Skeletal muscle tissue (tissue), 5 donors: ENCODE data around the gene FXYD4. TPM values are rescaled to one million over a fixed set of nuclear protein-coding genes. Genes with fewer than 3 reads are reported as not detected.
"Not testable (repeated sequence)": the region's sequence is repeated elsewhere in the genome, so short reads cannot be mapped to it uniquely, and the experiment has no call there.

Experiments
- H3K27ac ChIP-seq: one replicate; pipeline ENCODE4 v1.7.0; 2013; ENCODE audit warnings: mild to moderate bottlenecking, low read depth, low read length, inconsistent platforms
- H3K27me3 ChIP-seq, 3 donors: one replicate each; pipeline ENCODE4 v1.7.0; 2013; ENCODE audit warnings: low read length in 3 of 3; ENCODE audit not compliant: control insufficient read depth in 3 of 3, insufficient read depth in 3 of 3
- H3K36me3 ChIP-seq, 3 donors: one replicate each; pipeline ENCODE4 v1.7.0; 2013; ENCODE audit warnings: low read length in 3 of 3; ENCODE audit not compliant: control insufficient read depth in 3 of 3, insufficient read depth in 3 of 3
- H3K4me1 ChIP-seq, 3 donors: one replicate each; pipeline ENCODE4 v1.7.0; 2013; ENCODE audit warnings: low read length in 3 of 3, mild to moderate bottlenecking in 3 of 3; ENCODE audit not compliant: control insufficient read depth in 3 of 3, insufficient read depth in 3 of 3
- H3K4me3 ChIP-seq, 3 donors: one replicate each; pipeline ENCODE4 v1.7.0; 2013; ENCODE audit warnings: low read length in 3 of 3
- H3K9ac ChIP-seq, 3 donors: one replicate each; pipeline ENCODE4 v1.7.0; 2013; ENCODE audit warnings: low read length in 3 of 3, mild to moderate bottlenecking in 3 of 3, moderate library complexity in 2 of 3, low read depth in 1 of 3
- H3K9me3 ChIP-seq, 3 donors: one replicate each; pipeline ENCODE4 v1.7.0; 2013; ENCODE audit warnings: low read length in 3 of 3; ENCODE audit not compliant: control insufficient read depth in 3 of 3
- small RNA-seq: library from RNA; depleted of rRNA; stranded (forward); fragments of <200 nt; gene quantifications from one replicate; pipeline ENCODE3, GENCODE V24; 2014
- total RNA-seq: library from RNA; depleted of rRNA; stranded (reverse); fragments of >200 nt; gene quantifications from one replicate; pipeline ENCODE4 v1.2.3, GENCODE V29; 2014
- donor health status: Osteomylitis.

FXYD4 gene
- total RNA-seq, 1 donor from 2014 or later, result not detected

- H3K27me3 ChIP-seq, result no peaks in the 10 kb centered on the region
- H3K4me1 ChIP-seq, result peaks cover 6 to 13% (median 12%) of the 10 kb centered on the region in 3 donors
- H3K9ac ChIP-seq, result peak overlapping the region; percentile 80 to 95 (median 92)
- peak overlapping the region in 1 of 3 donors; percentile 75 for H3K4me3 ChIP-seq
- no peaks in the 10 kb centered on the region for H3K36me3 ChIP-seq
- no peaks in the 10 kb centered on the region for H3K9me3 ChIP-seq
- peak overlapping the region; percentile 97 for H3K27ac ChIP-seq
Measured at GRCh38 chr10:43421519-43421918, 50.1 kb downstream of the FXYD4 start.

- H3K27me3 ChIP-seq, H3K4me3 ChIP-seq, H3K36me3 ChIP-seq, H3K9ac ChIP-seq, H3K9me3 ChIP-seq: not testable (repeated sequence)
- Histone ChIP-seq H3K27ac (peak overlapping the region; percentile 97), H3K4me1 (peaks cover 6 to 13% (median 12%) of the 10 kb centered on the region in 3 donors)
Measured at GRCh38 chr10:43421944-43422343, 50.5 kb downstream of the FXYD4 start.

GRCh38 chr10:43424416-43424815 is 53.0 kb downstream of the FXYD4 start:
- H3K9ac ChIP-seq, result no peak overlapping the region
- H3K4me3 ChIP-seq, result no peak overlapping the region
- H3K27ac ChIP-seq, result no peak overlapping the region
- no peaks in the 10 kb centered on the region for H3K27me3 ChIP-seq
- H3K4me1 ChIP-seq, result peaks cover 6 to 13% (median 12%) of the 10 kb centered on the region in 3 donors
- no peaks in the 10 kb centered on the region for H3K9me3 ChIP-seq
- H3K36me3 ChIP-seq, result no peaks in the 10 kb centered on the region

Small RNAs within 50 kb of the gene (small RNA-seq; reads per million reads assigned to genes)
- gene RNU6ATAC11P (not detected), gene SNORD3J (not detected)

Other genes starting within 250 kb of the FXYD4 start
- 24.0 TPM for gene CSGALNACT2, start 233.2 kb upstream of the FXYD4 start, total RNA-seq
- gene RASGEF1A, start 104.6 kb upstream of the FXYD4 start, total RNA-seq, result under 0.01 TPM
- gene HNRNPF, start 37.5 kb downstream of the FXYD4 start, total RNA-seq, result 87.2 TPM
- 8.4 TPM for gene ZNF487, start 65.5 kb downstream of the FXYD4 start, total RNA-seq
- 9.4 TPM for gene ZNF239, start 203.0 kb downstream of the FXYD4 start, total RNA-seq
- 3.7 TPM for gene ZNF485, start 234.8 kb downstream of the FXYD4 start, total RNA-seq